LNCaP clone FGC (cell line): ENCODE results near the gene AIFM2.

ENCODE experiments used
- DNase-seq: peaks from one replicate; pipeline ENCODE4 v3.0.0-alpha.2; 2011; ENCODE audit warnings: low read depth
- H3K4me3 ChIP-seq: 2 replicates; pipeline ENCODE4 v1.5.1; 2011; ENCODE audit warnings: mild to moderate bottlenecking, low read depth, low read length, control low read depth
- TF ChIP-seq, protein P1 (sequence below): IDR thresholded peaks from 2 replicates; pipeline ENCODE4 v1.5.1; 2012; ENCODE audit warnings: mild to moderate bottlenecking; ENCODE audit not compliant: control insufficient read depth, insufficient read depth; ENCODE audit errors: extremely low read depth

Gene AIFM2

DNA sequence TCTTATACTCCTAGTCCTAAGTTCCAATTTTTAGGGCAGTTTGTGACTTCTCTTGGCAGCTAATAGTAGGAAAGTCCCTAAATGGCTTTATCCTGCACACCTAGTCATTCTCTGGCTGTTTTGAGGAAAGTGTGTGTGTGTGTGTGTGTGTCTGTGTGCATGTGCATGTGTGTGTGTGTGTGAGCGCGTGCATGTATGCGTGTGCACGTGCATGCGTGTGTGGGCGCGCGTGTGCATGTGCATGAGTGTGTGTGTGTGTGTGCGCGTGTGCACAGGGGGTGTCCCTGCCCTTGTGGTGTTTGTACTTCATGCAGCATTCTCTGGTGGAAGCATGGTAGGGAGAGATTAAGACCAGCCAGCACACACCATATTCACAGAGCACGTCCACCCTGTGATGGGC is 61.8 kb downstream of the AIFM2 start:
- H3K4me3 ChIP-seq: no peak overlapping the region
- TF ChIP-seq, protein P1, sequence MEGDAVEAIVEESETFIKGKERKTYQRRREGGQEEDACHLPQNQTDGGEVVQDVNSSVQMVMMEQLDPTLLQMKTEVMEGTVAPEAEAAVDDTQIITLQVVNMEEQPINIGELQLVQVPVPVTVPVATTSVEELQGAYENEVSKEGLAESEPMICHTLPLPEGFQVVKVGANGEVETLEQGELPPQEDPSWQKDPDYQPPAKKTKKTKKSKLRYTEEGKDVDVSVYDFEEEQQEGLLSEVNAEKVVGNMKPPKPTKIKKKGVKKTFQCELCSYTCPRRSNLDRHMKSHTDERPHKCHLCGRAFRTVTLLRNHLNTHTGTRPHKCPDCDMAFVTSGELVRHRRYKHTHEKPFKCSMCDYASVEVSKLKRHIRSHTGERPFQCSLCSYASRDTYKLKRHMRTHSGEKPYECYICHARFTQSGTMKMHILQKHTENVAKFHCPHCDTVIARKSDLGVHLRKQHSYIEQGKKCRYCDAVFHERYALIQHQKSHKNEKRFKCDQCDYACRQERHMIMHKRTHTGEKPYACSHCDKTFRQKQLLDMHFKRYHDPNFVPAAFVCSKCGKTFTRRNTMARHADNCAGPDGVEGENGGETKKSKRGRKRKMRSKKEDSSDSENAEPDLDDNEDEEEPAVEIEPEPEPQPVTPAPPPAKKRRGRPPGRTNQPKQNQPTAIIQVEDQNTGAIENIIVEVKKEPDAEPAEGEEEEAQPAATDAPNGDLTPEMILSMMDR: no peak
- no peak for DNase-seq

DNA sequence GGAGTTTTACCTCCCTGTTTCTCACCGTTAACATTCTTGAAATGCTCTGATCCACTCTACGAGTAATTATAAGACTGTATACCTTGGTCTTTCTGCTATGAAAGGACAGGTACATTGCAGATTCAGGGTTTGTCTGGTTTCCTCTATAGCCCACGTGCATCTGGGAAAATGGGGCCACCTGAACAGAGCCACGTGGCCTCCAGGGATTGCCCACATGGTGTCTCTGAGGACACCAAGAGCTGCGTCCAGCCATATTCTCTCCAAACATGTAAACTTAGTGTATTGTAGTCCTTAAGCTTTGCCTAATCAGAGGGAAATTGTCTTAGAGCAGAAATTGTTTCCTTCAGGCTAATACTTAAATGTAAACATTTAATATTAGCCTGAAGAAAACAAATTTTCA is 63.3 kb downstream of the AIFM2 start:
- no peak for DNase-seq
- no peak overlapping the region for H3K4me3 ChIP-seq
- TF ChIP-seq, protein P1: no peak

DNA sequence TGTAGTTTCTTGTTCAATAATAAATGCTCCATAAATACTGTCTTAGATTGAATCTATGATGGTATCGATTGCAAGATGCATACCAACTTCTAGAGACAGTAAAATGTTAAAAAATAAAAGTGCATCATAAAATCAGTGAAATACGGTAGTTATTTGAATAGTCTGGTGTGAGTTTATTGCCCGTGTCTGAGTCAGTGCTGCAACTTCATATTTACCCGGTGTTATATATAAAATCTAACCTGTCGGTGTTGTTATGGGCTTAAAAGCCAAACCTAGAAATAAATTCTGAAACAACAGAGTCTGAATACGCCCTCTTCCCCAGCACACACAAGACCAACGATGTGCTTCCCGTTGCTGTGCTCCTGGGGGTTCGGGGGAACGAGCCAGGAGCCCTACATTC is 63.7 kb downstream of the AIFM2 start:
- no peak overlapping the region for H3K4me3 ChIP-seq
- TF ChIP-seq, protein P1: no peak
- no peak for DNase-seq

DNA sequence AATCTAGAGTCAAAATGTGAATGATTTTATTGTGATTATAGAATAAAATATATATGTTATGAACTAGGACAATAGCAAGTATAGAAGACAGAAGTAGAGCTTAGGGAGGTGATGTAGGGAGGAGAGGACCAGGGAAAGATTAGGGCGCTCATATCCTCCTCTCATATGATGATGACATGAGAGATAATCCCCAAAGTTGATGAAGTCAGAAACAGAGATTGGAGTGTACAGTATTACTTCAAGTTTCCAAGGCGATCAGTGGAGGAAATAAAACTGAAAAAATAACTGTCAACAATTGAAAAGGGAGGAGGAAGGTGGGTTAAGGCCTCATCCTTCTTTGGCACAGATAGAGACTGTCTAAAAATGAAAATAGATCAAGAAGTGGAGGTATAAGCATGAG is 65.0 kb downstream of the AIFM2 start:
- TF ChIP-seq, protein P1: no peak
- H3K4me3 ChIP-seq: no peak overlapping the region
- DNase-seq: no peak

DNA sequence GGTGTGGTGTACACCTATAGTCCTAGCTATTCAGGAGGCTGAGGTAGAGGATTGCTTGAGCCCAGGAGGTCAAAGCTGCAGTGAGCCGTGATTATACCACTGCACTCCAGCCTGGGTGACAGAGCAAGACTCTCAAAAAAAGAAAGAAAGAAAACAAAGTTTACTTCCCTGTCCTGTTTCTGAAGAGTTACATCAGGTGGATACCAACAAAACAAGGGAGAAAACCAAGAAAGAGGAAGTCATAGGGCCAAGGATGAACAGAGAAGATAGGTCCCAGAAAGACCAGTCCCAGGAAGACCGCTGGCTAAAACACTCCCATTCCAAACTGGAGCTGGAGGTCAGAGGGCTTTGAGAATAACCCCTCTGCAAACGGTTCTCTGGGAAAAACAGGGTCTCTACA is 66.4 kb downstream of the AIFM2 start:
- H3K4me3 ChIP-seq: no peak overlapping the region
- TF ChIP-seq, protein P1: no peak
- no peak for DNase-seq

DNA sequence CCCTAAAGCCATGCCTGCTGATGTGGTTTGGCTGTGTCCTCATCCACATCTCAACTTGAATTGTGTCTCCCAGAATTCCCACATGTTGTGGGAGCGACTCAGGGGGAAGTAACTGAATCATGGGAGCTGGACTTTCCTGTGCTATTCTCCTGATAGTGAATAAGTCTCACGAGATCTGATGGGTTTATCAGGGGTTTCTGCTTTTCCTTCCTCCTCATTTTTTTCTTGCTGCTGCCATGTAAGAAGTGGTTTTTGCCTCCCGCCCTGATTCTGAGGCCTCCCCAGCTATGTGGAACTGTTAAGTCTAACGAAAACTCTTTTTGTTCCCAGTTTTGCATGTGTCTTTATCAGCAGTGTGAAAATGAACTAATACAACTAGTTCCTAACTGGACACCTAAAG is 68.1 kb downstream of the AIFM2 start:
- H3K4me3 ChIP-seq: no peak overlapping the region
- DNase-seq: no peak
- TF ChIP-seq, protein P1: no peak

DNA sequence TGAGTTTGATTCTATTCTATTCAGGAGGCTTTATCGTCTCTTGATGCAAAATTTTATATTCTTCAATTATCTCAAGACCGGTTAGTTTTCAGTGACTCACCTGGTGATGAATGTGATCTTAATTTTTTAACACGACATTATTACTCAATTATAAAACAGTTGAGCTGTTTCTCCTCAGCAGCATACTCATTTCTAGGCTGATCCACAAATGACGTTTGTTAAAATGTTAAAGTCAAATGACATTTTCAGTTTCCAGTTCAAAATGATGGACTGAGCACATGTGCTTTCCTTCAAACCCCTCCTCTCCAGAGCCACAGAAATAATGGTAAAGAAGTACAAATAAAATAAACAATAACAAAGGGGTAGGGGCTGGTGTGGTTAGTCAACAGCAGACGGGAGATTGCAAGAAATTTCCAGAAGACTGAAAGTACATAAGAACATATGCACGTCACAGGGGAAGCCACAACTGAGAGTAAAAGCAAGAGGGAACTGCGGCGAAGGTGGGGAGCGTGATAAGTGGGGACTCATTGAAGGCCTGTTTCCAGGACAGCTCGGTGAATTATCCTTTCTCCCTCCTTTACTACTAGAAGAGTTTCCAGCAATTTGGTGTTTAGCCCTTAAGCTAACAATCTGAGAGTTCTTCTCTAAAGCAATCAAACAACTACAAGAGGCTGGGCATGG is 69.1 kb downstream of the AIFM2 start:
- TF ChIP-seq, protein P1: no peak
- H3K4me3 ChIP-seq: no peak overlapping the region
- DNase-seq: no peak
